ENCODE measurements around the gene GOT2. TPM values are rescaled to one million over a fixed set of nuclear protein-coding genes. Genes with fewer than 3 reads are reported as not detected.
"Not testable (repeated sequence)": the region's sequence is repeated elsewhere in the genome, so short reads cannot be mapped to it uniquely, and the experiment has no call there.

Gene GOT2
- polyA plus RNA-seq, 3 donors: 15.7 to 22.2 (median 16.8) TPM

GRCh38 chr16:58670177-58670576 lies 63.9 kb downstream of the GOT2 start:
- no peak overlapping the region for H3K27ac ChIP-seq (ENCODE audit: low read depth, low read length)

- 80 to 83% (median 81%) methylated on average over 8 of the region's 8 CpGs for WGBS, 3 donors
- H3K27ac ChIP-seq (ENCODE audit: low read depth, low read length): no peak overlapping the region
Measured at GRCh38 chr16:58665200-58665599, 68.9 kb downstream of the GOT2 start.

GRCh38 chr16:58661199-58661830 lies 72.8 kb downstream of the GOT2 start:
- WGBS, 3 donors: 35 to 40% (median 39%) methylated on average over 12 of the region's 12 CpGs
- H3K27ac ChIP-seq (ENCODE audit: low read depth, low read length): no peak overlapping the region

GRCh38 chr16:58659911-58660310 lies 74.2 kb downstream of the GOT2 start:
- H3K27ac ChIP-seq (ENCODE audit: low read depth, low read length): not testable (repeated sequence)
- WGBS, 3 donors: 86 to 93% (median 86%) methylated on average over 11 of the region's 11 CpGs

- 69 to 90% (median 76%) methylated on average over 3 of the region's 3 CpGs for WGBS, 3 donors
- H3K27ac ChIP-seq (ENCODE audit: low read depth, low read length): no peak overlapping the region
Measured at GRCh38 chr16:58658796-58659211, 75.3 kb downstream of the GOT2 start.

Other genes starting within 250 kb of the GOT2 start
- gene NDRG4, start 234.2 kb downstream of the GOT2 start, polyA plus RNA-seq: 10 to 100 TPM in 2 of 3 donors, 1 to 10 TPM in 1; 5.8 to 31.7 (median 21.8) TPM
- gene SETD6, start 218.8 kb downstream of the GOT2 start, polyA plus RNA-seq: 10 to 100 TPM in 2 of 3 donors, 1 to 10 TPM in 1; 6.2 to 20.7 (median 16.4) TPM
- 10 to 100 TPM; 43.0 to 55.1 (median 43.2) TPM for gene CNOT1, start 104.5 kb downstream of the GOT2 start, polyA plus RNA-seq
- gene SLC38A7, start 49.5 kb downstream of the GOT2 start, polyA plus RNA-seq: 1 to 10 TPM; 3.2 to 7.4 (median 4.5) TPM

Measured in adipose tissue (tissue), 3 donors.